ENCODE measurements around the gene PAQR6. TPM values are rescaled to one million over a fixed set of nuclear protein-coding genes. Genes with fewer than 3 reads are reported as not detected.

PAQR6 gene
- 1 to 10 TPM in 2 of 5 donors, under 1 TPM in 1, not detected in 2; 0.43 to 2.9 (median 2.0) TPM for total RNA-seq
- polyA plus RNA-seq: 1 to 10 TPM; 1.4 to 4.3 (median 2.0) TPM
- long read RNA-seq, donor 1: 0 reads
- long read RNA-seq, donor 2: 0 reads
- long read RNA-seq, donor 3: 0 reads
- long read RNA-seq, donor 4: 0 reads
- long read RNA-seq, donor 5: 0 reads
- long read RNA-seq, donor 6: 0 reads
- long read RNA-seq, donor 7, partial matches to known transcripts: 0 of 1 reads
- long read RNA-seq, donor 7, other reads (novel, unspliced or antisense): 0 of 1 reads
- long read RNA-seq, donor 8: 0 reads
- long read RNA-seq, donor 9: 0 reads
- long read RNA-seq, donor 10: 0 reads

GRCh38 chr1:156247460-156248322, at the start of gene PAQR6:
TSS of gene PAQR6 (minus strand) at chr1:156248056. CDS start at chr1:156246731, 1,325 bp downstream.
- WGBS, 5 donors: 21 to 41% (median 31%) methylated on average over 11 to 16 of the region's 16 CpGs
- no peak within 1 kb of the TSS for H3K4me3 ChIP-seq
- intact Hi-C loops (cut with DNase I; ENCODE audit: low total_unique reads): no loop called here
- H3K9me3 ChIP-seq: no peaks in the 10 kb centered on the region
- TF ChIP-seq POLR2AphosphoS5 (IDR thresholded peaks at IDR 0.05) (no peak), EP300 (IDR thresholded peaks at IDR 0.05) (no peak), POLR2A (IDR thresholded peaks at IDR 0.05) (no peak)
- TF ChIP-seq, protein P1, sequence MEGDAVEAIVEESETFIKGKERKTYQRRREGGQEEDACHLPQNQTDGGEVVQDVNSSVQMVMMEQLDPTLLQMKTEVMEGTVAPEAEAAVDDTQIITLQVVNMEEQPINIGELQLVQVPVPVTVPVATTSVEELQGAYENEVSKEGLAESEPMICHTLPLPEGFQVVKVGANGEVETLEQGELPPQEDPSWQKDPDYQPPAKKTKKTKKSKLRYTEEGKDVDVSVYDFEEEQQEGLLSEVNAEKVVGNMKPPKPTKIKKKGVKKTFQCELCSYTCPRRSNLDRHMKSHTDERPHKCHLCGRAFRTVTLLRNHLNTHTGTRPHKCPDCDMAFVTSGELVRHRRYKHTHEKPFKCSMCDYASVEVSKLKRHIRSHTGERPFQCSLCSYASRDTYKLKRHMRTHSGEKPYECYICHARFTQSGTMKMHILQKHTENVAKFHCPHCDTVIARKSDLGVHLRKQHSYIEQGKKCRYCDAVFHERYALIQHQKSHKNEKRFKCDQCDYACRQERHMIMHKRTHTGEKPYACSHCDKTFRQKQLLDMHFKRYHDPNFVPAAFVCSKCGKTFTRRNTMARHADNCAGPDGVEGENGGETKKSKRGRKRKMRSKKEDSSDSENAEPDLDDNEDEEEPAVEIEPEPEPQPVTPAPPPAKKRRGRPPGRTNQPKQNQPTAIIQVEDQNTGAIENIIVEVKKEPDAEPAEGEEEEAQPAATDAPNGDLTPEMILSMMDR (IDR thresholded peaks at IDR 0.05): no peak
- no peak within 1 kb of the TSS for H3K27ac ChIP-seq
- peak; percentile 58 to 84 for DNase-seq
- peaks cover 31 to 43% (median 39%) of the 10 kb centered on the region in 4 donors for H3K36me3 ChIP-seq
- H3K4me1 ChIP-seq: peaks cover 24 to 37% (median 34%) of the 10 kb centered on the region in 4 donors
- H3K27me3 ChIP-seq: peaks cover 0 to 31% (median 9%) of the 10 kb centered on the region in 3 donors

- TF ChIP-seq POLR2AphosphoS5 (IDR thresholded peaks at IDR 0.05): peak; percentile 42 to 73 (median 45)
- TF ChIP-seq, protein P1 (IDR thresholded peaks at IDR 0.05): no peak
- peak; percentile 78 to 92 for DNase-seq
- peaks cover 0 to 18% (median 12%) of the 10 kb centered on the region in 4 donors for H3K36me3 ChIP-seq
- H3K4me1 ChIP-seq: peaks cover 14 to 51% (median 41%) of the 10 kb centered on the region in 4 donors
- 0 to 1% (median 0%) methylated on average over 17 of the region's 17 CpGs for WGBS, 5 donors
- H3K4me3 ChIP-seq: peak within 1 kb of the TSS; percentile 59 to 88 (median 74)
- intact Hi-C loops (cut with DNase I; ENCODE audit: low total_unique reads): no loop called here
- no peaks in the 10 kb centered on the region for H3K27me3 ChIP-seq
- H3K27ac ChIP-seq: peak within 1 kb of the TSS; percentile 38 to 79 (median 72)
- no peaks in the 10 kb centered on the region for H3K9me3 ChIP-seq
Observed at GRCh38 chr1:156295391-156295947, 47.6 kb upstream of the PAQR6 start, which contains the start of gene GLMP. TSS of gene GLMP (minus strand) at chr1:156295679. CDS start at chr1:156295645, 34 bp downstream.

- 84 to 94% (median 91%) methylated on average over 9 of the region's 9 CpGs for WGBS, 5 donors
- Histone ChIP-seq H3K9me3 (no peaks in the 10 kb centered on the region), H3K27me3 (no peaks in the 10 kb centered on the region), H3K27ac (peak overlapping the region in 1 of 5 donors; percentile 72), H3K4me3 (no peak overlapping the region), H3K36me3 (peaks cover 3 to 31% (median 20%) of the 10 kb centered on the region in 4 donors), H3K4me1 (peaks cover 14 to 57% (median 45%) of the 10 kb centered on the region in 4 donors)
- DNase-seq: no peak
- TF ChIP-seq, protein P1 (IDR thresholded peaks at IDR 0.05): no peak
- TF ChIP-seq POLR2AphosphoS5 (IDR thresholded peaks at IDR 0.05): no peak
- TF ChIP-seq EP300 (IDR thresholded peaks at IDR 0.05): no peak
- TF ChIP-seq POLR2A (IDR thresholded peaks at IDR 0.05): no peak
- intact Hi-C loops (cut with DNase I; ENCODE audit: low total_unique reads): no loop called here
Observed at GRCh38 chr1:156293895-156294294, 46.0 kb upstream of the PAQR6 start.

DNA sequence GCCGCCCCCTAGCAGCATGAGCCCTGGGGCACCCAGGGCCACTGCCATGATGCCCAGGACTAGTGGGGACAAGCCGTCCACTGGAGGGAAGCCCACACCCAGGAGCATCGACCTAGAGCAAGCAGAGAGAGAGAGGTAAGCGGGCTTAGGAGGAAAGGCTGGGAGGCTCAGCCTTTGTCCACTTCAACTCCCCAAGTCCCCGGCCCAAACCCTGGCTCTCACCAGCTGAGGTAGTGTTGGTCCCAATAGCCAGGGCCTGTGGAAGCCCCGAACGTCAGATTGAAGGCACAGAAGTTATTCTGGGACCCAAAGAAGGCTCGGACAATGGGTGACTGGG, 45.2 kb upstream of the PAQR6 start:
- TF ChIP-seq POLR2A (IDR thresholded peaks at IDR 0.05): no peak
- Histone ChIP-seq H3K27me3 (no peaks in the 10 kb centered on the region), H3K4me1 (peaks cover 14 to 57% (median 45%) of the 10 kb centered on the region in 4 donors), H3K36me3 (peaks cover 3 to 35% (median 27%) of the 10 kb centered on the region in 4 donors), H3K9me3 (no peaks in the 10 kb centered on the region), H3K4me3 (no peak overlapping the region), H3K27ac (peak overlapping the region in 1 of 5 donors; percentile 87)
- DNase-seq: no peak
- intact Hi-C loops (cut with DNase I; ENCODE audit: low total_unique reads): no loop called here
- WGBS, 5 donors: 92 to 94% (median 92%) methylated on average over 6 to 8 of the region's 8 CpGs

Measured in stomach (tissue), 19 donors.